Skeletal muscle satellite cell (primary cell): ENCODE measurements around the gene PRKCG.

Experiments
- H3K27me3 ChIP-seq: 2 replicates; pipeline ENCODE4 v1.7.0; 2013; ENCODE audit warnings: low read length; ENCODE audit not compliant: control insufficient read depth, insufficient read depth
- H3K36me3 ChIP-seq: 2 replicates; pipeline ENCODE4 v1.7.0; 2013; ENCODE audit warnings: mild to moderate bottlenecking, control low read depth, low read length; ENCODE audit not compliant: insufficient read depth
- H3K4me1 ChIP-seq: 2 replicates; pipeline ENCODE4 v1.7.0; 2013; ENCODE audit warnings: low read length; ENCODE audit not compliant: control insufficient read depth, insufficient read depth
- H3K4me2 ChIP-seq: 2 replicates; pipeline ENCODE4 v1.7.0; 2013; ENCODE audit warnings: mild to moderate bottlenecking, low read length
- H3K4me3 ChIP-seq: 2 replicates; pipeline ENCODE4 v1.7.0; 2013; ENCODE audit warnings: low read length
- H3K9ac ChIP-seq: 2 replicates; pipeline ENCODE4 v1.7.0; 2013; ENCODE audit warnings: mild to moderate bottlenecking, low read depth, low read length, moderate library complexity
- H3K9me3 ChIP-seq: replicated peaks from 2 replicates; pipeline ENCODE4 v1.7.0; 2013; ENCODE audit warnings: mild to moderate bottlenecking, control low read depth, low read length

PRKCG gene

DNA sequence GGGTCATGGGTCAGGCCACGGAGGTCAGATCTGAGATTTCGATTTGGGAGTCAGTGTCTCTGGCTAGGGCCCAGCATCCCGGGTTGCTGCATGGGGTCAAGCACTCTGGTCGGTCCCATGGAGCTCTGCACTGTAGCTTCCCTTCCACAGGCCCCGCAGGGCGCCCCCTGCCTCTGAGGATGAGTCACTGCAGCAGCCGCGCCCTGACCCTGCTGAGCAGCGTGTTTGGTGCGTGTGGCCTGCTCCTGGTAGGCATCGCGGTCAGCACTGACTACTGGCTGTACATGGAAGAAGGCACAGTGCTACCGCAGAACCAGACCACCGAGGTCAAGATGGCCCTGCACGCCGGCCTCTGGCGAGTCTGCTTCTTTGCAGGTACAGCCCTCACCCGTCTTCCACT is 30.7 kb downstream of the PRKCG start:
- H3K27me3 ChIP-seq: peaks cover 34% of the 10 kb centered on the region
- H3K4me2 ChIP-seq: no peak overlapping the region
- no peak overlapping the region for H3K9ac ChIP-seq
- no peaks in the 10 kb centered on the region for H3K9me3 ChIP-seq
- H3K36me3 ChIP-seq: no peaks in the 10 kb centered on the region
- H3K4me3 ChIP-seq: no peak overlapping the region
- no peaks in the 10 kb centered on the region for H3K4me1 ChIP-seq

DNA sequence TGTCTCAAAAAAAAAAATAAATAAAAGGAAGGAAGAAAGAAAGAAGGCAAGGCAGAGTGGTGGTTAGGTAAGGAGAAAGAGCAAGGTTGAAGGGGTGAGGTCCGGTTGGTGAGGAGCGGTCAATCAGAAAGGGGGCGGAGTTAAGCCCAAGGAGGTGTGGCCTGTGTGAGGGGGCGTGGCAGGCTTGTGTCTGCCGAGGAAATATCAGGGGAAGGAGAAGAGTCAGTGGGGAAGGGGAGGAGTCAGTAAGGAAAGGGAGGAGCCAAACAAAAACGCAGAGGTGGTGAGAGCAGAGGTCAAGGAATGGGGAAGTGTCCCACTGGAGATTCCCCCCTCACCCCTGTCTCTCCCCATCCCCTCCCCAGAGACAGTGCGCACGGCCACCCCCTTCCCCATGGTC is 33.0 kb downstream of the PRKCG start:
- Histone ChIP-seq H3K9me3 (no peaks in the 10 kb centered on the region), H3K4me1 (no peaks in the 10 kb centered on the region), H3K4me2 (no peak overlapping the region), H3K36me3 (no peaks in the 10 kb centered on the region), H3K27me3 (peaks cover 13% of the 10 kb centered on the region), H3K4me3 (no peak overlapping the region), H3K9ac (no peak overlapping the region)

DNA sequence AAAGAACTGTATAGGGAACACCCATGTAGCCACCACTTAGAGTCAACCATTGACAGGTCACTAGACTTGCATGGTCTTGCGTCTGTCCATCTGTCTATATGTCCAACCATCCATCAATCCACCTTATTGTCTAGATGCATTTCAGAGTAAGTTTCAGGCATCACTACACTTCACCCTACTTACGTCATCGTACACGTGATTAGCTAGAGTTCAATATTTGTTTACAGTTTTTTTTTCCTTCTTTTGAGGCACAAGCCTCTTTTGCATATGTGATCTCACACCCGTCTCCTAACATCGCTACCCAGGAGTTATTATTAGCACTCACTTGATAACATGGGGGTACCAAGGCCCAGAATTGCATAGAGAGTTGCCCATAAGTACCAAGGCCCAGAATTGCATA is 34.0 kb downstream of the PRKCG start:
- Histone ChIP-seq H3K9me3 (no peaks in the 10 kb centered on the region), H3K4me1 (no peaks in the 10 kb centered on the region), H3K9ac (no peak overlapping the region), H3K4me2 (no peak overlapping the region), H3K4me3 (no peak overlapping the region), H3K27me3 (peaks cover 6% of the 10 kb centered on the region), H3K36me3 (no peaks in the 10 kb centered on the region)

DNA sequence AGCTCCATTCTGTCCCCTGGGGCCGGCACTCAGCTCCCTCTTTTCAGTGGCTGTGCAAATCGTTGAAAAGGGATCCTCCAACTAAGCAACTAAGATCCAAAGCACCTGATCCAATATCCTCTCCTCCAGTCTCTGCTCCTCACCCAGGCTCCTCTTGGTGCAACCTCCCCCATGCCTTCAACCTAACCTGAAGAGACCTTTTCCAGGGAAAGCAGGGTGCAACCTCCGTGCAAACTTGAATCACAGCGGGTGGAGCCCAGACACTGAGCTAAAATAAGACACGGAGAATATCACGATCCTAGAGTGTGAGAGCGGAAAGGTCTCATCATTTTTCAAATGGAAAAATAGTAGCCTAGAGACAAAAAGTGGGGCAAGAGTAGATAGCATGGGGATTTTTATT is 35.4 kb downstream of the PRKCG start:
- no peaks in the 10 kb centered on the region for H3K4me1 ChIP-seq
- H3K36me3 ChIP-seq: no peaks in the 10 kb centered on the region
- no peak overlapping the region for H3K4me2 ChIP-seq
- no peak overlapping the region for H3K9ac ChIP-seq
- no peak overlapping the region for H3K4me3 ChIP-seq
- no peaks in the 10 kb centered on the region for H3K27me3 ChIP-seq
- no peaks in the 10 kb centered on the region for H3K9me3 ChIP-seq

DNA sequence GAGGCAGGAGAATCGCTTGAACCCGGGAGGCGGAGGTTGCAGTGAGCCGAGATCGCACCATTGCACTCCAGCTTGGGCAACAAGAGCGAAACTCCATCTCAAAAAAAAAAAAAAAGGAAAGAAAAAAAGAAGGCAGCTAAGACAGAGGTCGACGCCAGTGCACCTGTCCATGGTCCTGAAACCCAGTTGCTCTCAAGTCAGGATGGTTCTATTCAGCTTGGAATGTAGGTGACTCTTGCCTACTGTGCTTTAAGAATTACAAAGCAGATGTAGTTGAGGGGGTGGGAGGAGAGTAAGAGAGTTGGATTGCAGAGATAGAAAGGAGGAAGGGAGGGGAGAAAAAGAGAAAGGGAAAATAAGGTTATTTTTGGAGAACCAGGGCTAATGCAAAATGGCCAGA is 45.7 kb downstream of the PRKCG start:
- H3K36me3 ChIP-seq: no peaks in the 10 kb centered on the region
- no peak overlapping the region for H3K4me2 ChIP-seq
- H3K9ac ChIP-seq: no peak overlapping the region
- H3K9me3 ChIP-seq: no peaks in the 10 kb centered on the region
- H3K4me3 ChIP-seq: no peak overlapping the region
- H3K27me3 ChIP-seq: no peaks in the 10 kb centered on the region
- no peaks in the 10 kb centered on the region for H3K4me1 ChIP-seq

DNA sequence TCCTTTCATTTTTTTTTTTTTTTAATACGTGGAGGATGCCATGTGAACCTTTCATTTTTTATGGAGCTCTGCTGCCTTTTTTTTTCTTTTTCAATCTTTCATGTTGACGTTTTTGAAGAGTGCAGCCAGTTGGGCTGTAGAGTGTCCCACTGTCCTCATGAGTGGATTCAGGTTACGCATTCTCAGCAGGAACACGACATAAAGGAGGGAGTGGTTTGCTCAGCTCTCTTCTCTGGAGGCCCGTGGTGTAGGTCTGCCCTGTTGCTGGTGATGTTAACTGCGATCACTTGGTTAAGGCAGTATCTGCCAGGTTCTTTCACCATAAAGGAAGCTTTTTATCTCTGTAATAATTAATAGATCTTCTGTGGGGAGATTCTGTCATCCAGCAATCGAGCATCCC is 54.0 kb downstream of the PRKCG start:
- Histone ChIP-seq H3K36me3 (no peaks in the 10 kb centered on the region), H3K4me3 (no peak overlapping the region), H3K4me2 (no peak overlapping the region), H3K9ac (no peak overlapping the region), H3K4me1 (no peaks in the 10 kb centered on the region), H3K27me3 (no peaks in the 10 kb centered on the region), H3K9me3 (no peaks in the 10 kb centered on the region)

DNA sequence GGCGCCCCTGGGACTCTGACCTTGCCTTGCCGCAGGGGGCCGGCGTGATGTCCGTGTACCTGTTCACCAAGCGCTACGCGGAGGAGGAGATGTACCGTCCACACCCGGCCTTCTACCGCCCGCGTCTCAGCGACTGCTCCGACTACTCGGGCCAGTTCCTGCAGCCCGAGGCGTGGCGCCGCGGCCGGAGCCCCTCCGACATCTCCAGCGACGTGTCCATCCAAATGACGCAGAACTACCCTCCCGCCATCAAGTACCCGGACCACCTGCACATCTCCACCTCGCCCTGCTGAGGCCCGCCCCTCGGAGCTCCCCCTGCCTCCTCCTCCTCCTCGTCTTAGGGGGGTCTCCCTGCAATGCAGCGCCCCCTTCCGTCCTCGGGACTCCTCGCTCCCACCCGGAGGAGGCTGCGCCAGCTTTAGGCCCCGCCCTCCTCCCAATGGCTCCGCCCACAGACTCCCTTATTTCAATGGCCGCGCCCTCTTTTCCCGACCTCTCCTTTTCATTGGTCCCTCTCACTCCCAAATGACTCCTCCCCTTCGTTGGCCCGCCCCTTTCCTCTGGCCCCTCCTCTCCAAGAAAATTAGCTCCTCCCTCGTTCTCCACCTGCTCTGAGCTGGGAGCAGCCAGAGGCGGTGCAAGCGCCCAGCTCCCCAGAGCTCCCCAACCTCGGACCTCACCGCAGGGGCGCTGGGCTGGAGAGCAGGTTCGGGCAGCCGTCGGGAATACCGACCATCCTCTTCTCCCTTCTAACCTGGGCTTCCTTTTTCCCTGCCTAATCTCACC is 60.2 kb downstream of the PRKCG start:
- peaks cover 15% of the 10 kb centered on the region for H3K27me3 ChIP-seq
- no peaks in the 10 kb centered on the region for H3K9me3 ChIP-seq
- H3K4me1 ChIP-seq: no peaks in the 10 kb centered on the region
- H3K4me2 ChIP-seq: no peak overlapping the region
- H3K4me3 ChIP-seq: no peak overlapping the region
- H3K36me3 ChIP-seq: no peaks in the 10 kb centered on the region
- H3K9ac ChIP-seq: no peak overlapping the region

DNA sequence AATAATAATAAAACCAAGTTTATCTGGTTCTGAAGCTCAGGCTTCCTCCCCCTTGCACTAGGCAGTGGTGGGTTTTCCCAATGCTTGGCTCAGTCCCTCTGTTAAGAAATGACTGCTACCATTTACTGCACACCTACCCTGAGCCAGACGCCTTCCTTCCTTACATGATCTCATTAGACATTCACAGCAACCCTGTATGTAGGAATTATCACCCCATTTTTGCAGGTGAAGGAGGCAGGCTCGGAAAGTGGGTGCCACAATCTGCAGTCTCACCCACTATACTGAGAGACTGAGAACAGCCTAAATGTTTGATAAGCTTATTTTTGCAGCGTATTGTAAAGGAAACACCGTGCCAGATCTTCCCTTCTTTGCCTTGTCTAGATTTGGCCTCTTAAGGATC is 62.4 kb downstream of the PRKCG start:
- peaks cover 15% of the 10 kb centered on the region for H3K27me3 ChIP-seq
- H3K9me3 ChIP-seq: no peaks in the 10 kb centered on the region

DNA sequence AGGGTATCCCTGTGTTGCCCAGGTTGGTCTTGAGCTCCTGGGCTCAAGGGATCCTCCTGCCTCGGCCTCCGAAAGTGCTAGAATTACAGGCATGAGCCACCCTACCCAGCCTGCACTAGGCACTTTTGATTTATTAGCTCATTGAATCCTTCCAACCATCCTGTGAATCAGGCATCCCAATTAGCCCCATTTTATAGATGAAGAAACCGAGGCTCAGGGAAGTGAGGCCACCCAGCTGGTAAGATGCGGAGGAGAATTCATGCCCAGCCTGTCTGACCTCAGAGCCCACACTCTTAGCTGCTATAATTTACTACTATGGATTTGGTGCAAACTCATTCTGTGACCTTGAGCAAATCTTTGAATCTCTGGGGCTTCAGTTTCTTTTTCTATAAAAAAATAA is 62.9 kb downstream of the PRKCG start:
- peaks cover 15% of the 10 kb centered on the region for H3K27me3 ChIP-seq
- no peak overlapping the region for H3K4me2 ChIP-seq
- H3K4me1 ChIP-seq: no peaks in the 10 kb centered on the region
- H3K9me3 ChIP-seq: no peaks in the 10 kb centered on the region
- H3K9ac ChIP-seq: no peak overlapping the region
- H3K36me3 ChIP-seq: no peaks in the 10 kb centered on the region
- no peak overlapping the region for H3K4me3 ChIP-seq

More for the DNA sequence above, 62.4 kb downstream of the PRKCG start:
- Histone ChIP-seq H3K9ac (no peak overlapping the region), H3K36me3 (no peaks in the 10 kb centered on the region), H3K4me1 (no peaks in the 10 kb centered on the region), H3K4me2 (no peak overlapping the region), H3K4me3 (no peak overlapping the region)

DNA sequence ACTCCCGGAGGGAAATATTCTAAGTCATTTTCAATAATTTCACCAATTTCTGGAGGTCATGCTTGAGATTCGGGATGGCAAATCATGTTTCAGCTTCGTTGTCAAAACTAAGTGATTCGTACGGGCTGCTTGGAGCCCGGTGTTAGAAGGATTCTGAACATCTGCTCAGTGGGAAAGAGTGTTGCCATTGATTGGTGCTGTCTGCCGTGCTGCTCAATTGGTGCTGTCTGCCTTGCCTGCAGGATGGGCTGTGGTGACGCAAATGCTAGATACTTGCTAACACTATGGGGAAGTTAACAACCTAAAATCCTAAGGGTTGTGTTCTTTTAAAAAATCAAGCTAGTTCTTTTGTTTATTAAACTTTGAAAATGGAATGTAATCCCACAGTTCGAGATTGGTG is 63.4 kb downstream of the PRKCG start:
- Histone ChIP-seq H3K27me3 (peaks cover 15% of the 10 kb centered on the region), H3K9ac (no peak overlapping the region), H3K4me3 (no peak overlapping the region)

DNA sequence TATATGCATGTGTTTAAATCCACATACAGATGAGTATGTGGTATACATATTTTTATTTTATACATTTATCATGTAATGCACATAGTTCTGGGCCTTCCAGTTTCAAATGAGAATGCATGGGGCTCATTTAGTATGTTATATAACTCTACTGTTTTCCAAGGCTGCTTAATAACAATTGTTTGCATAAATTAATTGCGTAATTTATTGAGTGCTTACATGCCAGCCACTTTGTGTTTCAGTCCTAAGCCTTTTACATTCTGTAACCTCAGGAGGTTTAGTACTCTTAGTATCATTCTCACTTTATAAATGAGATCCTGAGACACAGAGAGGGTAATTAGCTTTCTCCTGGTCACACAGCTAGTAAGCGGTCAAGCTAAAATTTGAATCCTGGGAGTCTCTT is 64.0 kb downstream of the PRKCG start:
- H3K9me3 ChIP-seq: no peaks in the 10 kb centered on the region
- peaks cover 15% of the 10 kb centered on the region for H3K27me3 ChIP-seq
- H3K9ac ChIP-seq: no peak overlapping the region
- H3K4me3 ChIP-seq: no peak overlapping the region
- no peaks in the 10 kb centered on the region for H3K4me1 ChIP-seq
- H3K36me3 ChIP-seq: no peaks in the 10 kb centered on the region
- H3K4me2 ChIP-seq: no peak overlapping the region

More for the DNA sequence above, 63.4 kb downstream of the PRKCG start:
- H3K9me3 ChIP-seq: no peaks in the 10 kb centered on the region
- no peak overlapping the region for H3K4me2 ChIP-seq
- no peaks in the 10 kb centered on the region for H3K4me1 ChIP-seq
- no peaks in the 10 kb centered on the region for H3K36me3 ChIP-seq

DNA sequence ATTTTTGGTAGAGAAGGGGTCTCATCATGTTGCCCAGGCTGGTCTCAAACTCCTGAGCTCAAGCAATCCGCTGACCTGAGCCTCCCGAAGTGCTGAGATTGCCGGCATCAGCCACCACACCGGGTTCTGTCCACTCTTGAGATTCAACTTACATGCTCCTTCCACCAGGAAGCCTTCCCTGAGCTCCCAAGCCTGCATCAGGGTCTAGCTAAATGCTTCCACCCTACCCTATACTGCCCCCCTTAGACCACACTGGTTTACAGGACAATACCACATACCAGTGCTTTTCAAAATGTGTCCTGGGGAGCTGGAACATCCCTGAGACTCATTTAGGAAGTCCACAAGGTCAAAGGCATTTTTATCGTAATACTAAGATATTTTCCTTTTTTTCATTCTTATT is 65.6 kb downstream of the PRKCG start:
- Histone ChIP-seq H3K9me3 (no peaks in the 10 kb centered on the region), H3K36me3 (no peaks in the 10 kb centered on the region), H3K4me3 (no peak overlapping the region), H3K4me2 (no peak overlapping the region), H3K4me1 (no peaks in the 10 kb centered on the region), H3K27me3 (peaks cover 5% of the 10 kb centered on the region), H3K9ac (no peak overlapping the region)
